Measurements from ENCODE around the gene AFAP1L2.

Gene AFAP1L2

DNA sequence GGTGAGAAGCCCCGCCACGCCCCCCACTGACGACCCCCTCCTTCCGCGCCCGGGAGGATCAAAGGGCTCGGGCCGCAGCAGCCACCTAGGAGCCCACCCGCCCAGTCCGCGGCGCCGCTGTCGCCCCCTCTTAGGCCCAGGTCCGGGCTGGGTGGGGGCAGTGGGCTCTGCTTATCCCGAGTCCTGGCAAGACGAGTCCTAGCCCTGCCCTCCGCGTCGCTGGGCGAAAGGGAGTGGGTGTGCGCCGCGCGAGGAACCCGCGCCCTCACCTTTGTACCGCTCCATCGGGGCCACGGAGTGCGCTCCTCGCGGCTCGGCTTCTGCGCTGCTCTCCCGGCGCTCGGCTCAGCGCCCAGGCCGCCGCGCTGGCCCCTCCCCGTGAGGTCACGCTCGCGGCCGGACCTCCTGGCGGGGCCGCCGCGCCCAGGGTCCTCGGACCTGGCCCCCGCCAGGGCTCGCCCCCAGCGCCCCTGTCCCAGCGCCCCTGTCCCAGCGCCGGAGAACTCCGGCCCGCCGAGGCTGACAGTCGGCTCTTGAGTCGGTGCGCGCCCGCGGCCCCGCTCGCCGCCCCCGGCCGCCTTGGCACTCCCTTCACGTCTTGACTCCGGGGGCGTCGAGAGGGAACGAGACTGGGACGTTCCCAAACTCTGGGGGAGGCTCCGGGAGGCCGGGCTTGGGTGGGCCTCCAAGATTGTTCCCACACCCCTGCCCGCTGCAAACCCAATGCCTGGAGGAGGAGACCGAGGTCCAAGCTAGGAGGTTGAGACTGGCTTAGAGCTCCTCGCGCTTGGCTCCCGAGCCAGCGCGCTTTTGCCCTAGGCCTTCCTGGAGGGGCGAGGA is at the start of gene AFAP1L2:
Gene AFAP1L2 (minus strand): TSS at position 332 of the 840 bp plus-strand sequence. CDS start 47 bp downstream, at position 285.
- DNase-seq (ENCODE audit: low read depth, low spot score) = no peak
- TF ChIP-seq, protein P1, sequence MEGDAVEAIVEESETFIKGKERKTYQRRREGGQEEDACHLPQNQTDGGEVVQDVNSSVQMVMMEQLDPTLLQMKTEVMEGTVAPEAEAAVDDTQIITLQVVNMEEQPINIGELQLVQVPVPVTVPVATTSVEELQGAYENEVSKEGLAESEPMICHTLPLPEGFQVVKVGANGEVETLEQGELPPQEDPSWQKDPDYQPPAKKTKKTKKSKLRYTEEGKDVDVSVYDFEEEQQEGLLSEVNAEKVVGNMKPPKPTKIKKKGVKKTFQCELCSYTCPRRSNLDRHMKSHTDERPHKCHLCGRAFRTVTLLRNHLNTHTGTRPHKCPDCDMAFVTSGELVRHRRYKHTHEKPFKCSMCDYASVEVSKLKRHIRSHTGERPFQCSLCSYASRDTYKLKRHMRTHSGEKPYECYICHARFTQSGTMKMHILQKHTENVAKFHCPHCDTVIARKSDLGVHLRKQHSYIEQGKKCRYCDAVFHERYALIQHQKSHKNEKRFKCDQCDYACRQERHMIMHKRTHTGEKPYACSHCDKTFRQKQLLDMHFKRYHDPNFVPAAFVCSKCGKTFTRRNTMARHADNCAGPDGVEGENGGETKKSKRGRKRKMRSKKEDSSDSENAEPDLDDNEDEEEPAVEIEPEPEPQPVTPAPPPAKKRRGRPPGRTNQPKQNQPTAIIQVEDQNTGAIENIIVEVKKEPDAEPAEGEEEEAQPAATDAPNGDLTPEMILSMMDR (IDR thresholded peaks at IDR 0.05; ENCODE audit: low read depth, low read length) = no peak
- in situ Hi-C loops (cut with HindIII; ENCODE audit: low sequenced_read_pairs) = no loop called here
- peak within 1 kb of the TSS; percentile 53 for H3K4me3 ChIP-seq (ENCODE audit: low read depth, low read length)

- H3K4me3 ChIP-seq (ENCODE audit: low read depth, low read length) = no peak overlapping the region
- in situ Hi-C loops (cut with HindIII; ENCODE audit: low sequenced_read_pairs) = no loop called here
- no peak for DNase-seq (ENCODE audit: low read depth, low spot score)
- TF ChIP-seq, protein P1 (IDR thresholded peaks at IDR 0.05; ENCODE audit: low read depth, low read length) = no peak
Observed at GRCh38 chr10:114453576-114453975, 49.3 kb upstream of the AFAP1L2 start.

- in situ Hi-C loops (cut with HindIII; ENCODE audit: low sequenced_read_pairs) = no loop called here
Observed at GRCh38 chr10:114448897-114449296, 44.6 kb upstream of the AFAP1L2 start.

DNA sequence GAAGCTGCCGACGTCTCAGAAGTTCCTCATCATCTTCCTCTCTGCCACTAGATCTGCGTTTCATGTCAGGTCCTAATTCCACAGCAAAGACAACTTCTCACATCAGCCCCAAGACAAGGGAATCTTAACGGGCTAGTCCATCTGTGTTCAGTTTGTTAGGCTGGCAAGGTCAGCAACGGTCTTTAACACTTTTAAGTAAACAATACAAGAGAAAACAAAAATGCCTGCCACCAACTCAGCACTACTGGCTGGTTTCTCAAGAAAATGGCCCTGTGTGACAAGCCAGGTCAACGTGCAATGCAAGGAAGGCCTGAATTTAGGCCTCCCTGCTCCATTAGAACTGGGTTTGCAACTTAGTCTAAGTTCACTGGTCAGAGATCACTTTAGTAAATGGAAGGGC is 41.0 kb upstream of the AFAP1L2 start:
- DNase-seq (ENCODE audit: low read depth, low spot score) = no peak
- TF ChIP-seq, protein P1 (IDR thresholded peaks at IDR 0.05; ENCODE audit: low read depth, low read length) = no peak
- in situ Hi-C loops (cut with HindIII; ENCODE audit: low sequenced_read_pairs) = no loop called here
- H3K4me3 ChIP-seq (ENCODE audit: low read depth, low read length) = no peak overlapping the region

More at GRCh38 chr10:114448897-114449296, 44.6 kb upstream of the AFAP1L2 start:
- DNase-seq (ENCODE audit: low read depth, low spot score) = no peak
- TF ChIP-seq, protein P1 (IDR thresholded peaks at IDR 0.05; ENCODE audit: low read depth, low read length) = no peak
- H3K4me3 ChIP-seq (ENCODE audit: low read depth, low read length) = no peak overlapping the region

DNA sequence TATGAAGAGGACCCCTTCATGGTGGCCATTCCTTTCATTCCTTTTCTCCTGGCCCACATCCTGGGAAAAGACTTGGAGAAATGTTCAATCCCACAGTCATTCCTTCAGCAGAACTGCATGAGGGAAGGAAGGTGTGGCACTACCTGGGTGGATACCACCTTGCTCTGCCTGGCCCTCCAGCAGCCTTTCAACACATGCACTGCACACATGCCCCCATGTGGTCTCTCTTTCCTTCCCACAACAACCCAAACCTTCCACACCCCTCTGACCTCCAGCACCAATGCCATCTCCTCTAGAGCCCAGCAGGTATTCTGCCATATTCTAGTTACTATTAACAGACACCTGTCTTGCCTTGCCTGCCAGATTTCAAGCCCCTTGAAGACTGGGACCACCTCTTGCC is 40.5 kb upstream of the AFAP1L2 start:
- no peak for DNase-seq (ENCODE audit: low read depth, low spot score)
- in situ Hi-C loops (cut with HindIII; ENCODE audit: low sequenced_read_pairs) = no loop called here
- TF ChIP-seq, protein P1 (IDR thresholded peaks at IDR 0.05; ENCODE audit: low read depth, low read length) = no peak
- H3K4me3 ChIP-seq (ENCODE audit: low read depth, low read length) = no peak overlapping the region

DNA sequence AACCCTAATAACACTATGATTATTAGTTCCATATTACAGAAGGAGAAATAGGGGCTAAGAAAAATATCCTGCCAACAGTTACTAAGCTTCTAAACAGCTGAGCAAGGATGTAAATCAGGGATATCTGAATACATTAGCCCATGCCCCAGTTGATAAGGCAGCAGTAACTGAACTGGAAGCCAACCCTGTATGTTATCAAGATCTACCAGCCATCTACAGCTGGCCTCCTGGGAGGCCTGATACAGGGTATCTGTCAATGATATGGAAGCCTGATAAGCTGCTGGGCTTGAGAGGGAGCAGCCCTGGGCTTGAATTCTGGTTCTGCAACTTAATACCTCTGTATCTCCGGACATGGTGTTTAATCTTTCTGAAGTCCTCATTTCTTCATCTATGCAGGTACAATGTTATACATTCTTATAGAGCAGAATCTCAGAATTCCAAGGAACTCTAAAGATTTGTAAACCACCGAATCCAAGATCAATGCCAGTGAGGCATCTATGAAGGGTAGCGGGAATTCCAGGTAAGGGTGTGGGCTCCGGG is 37.9 kb upstream of the AFAP1L2 start:
- H3K4me3 ChIP-seq (ENCODE audit: low read depth, low read length) = no peak overlapping the region
- TF ChIP-seq, protein P1 (IDR thresholded peaks at IDR 0.05; ENCODE audit: low read depth, low read length) = no peak
- DNase-seq (ENCODE audit: low read depth, low spot score) = no peak
- in situ Hi-C loops (cut with HindIII; ENCODE audit: low sequenced_read_pairs) = no loop called here

All from astrocyte of the spinal cord (primary cell).